Measurements from ENCODE around the gene FAM110D.

- TF ChIP-seq, protein P1, sequence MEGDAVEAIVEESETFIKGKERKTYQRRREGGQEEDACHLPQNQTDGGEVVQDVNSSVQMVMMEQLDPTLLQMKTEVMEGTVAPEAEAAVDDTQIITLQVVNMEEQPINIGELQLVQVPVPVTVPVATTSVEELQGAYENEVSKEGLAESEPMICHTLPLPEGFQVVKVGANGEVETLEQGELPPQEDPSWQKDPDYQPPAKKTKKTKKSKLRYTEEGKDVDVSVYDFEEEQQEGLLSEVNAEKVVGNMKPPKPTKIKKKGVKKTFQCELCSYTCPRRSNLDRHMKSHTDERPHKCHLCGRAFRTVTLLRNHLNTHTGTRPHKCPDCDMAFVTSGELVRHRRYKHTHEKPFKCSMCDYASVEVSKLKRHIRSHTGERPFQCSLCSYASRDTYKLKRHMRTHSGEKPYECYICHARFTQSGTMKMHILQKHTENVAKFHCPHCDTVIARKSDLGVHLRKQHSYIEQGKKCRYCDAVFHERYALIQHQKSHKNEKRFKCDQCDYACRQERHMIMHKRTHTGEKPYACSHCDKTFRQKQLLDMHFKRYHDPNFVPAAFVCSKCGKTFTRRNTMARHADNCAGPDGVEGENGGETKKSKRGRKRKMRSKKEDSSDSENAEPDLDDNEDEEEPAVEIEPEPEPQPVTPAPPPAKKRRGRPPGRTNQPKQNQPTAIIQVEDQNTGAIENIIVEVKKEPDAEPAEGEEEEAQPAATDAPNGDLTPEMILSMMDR (conservative IDR thresholded peaks at IDR 0.05): no peak
- TF ChIP-seq EZH2 (IDR thresholded peaks at IDR 0.05; ENCODE audit: low read depth): no peak
These were observed 47.1 kb upstream of the FAM110D start, which contains the start of gene PDIK1L for GRCh38 chr1:26111530-26112406.
